Natural killer cell (primary cell): Measurements from ENCODE around the gene UST. TPM values are rescaled to one million over a fixed set of nuclear protein-coding genes. Genes with fewer than 3 reads are reported as not detected.

Experiments
- ATAC-seq, 3 donors: fragments of 150-1000 bp in 2 of 3; fragments of 200-7000 bp in 1 of 3; cut with Tn5 transposase; 1 replicate in 1 of 3; 2 replicates in 2 of 3; pipeline ENCODE4 v1.10.0; 2021; ENCODE audit warnings: mild to moderate bottlenecking in 2 of 3, moderate library complexity in 2 of 3
- DNase-seq, 2 donors: peaks; one replicate each; pipeline versions ENCODE4 v3.0.0 to v3.0.0-alpha.2; 2013 to 2021; ENCODE audit warnings: mixed read lengths in 1 of 2
- H3K27ac ChIP-seq: one replicate; pipeline ENCODE4 v1.5.1; 2013; ENCODE audit warnings: mild to moderate bottlenecking, low read length
- H3K27me3 ChIP-seq: one replicate; pipeline ENCODE4 v1.6.1; 2013; ENCODE audit warnings: low read length; ENCODE audit not compliant: control insufficient read depth, insufficient read depth
- H3K36me3 ChIP-seq: one replicate; pipeline ENCODE4 v1.6.1; 2013; ENCODE audit warnings: low read length; ENCODE audit not compliant: control insufficient read depth, insufficient read depth
- H3K4me1 ChIP-seq: one replicate; pipeline ENCODE4 v1.6.1; 2013; ENCODE audit warnings: low read length; ENCODE audit not compliant: control insufficient read depth, insufficient read depth
- H3K4me3 ChIP-seq: one replicate; pipeline ENCODE4 v1.5.1; 2013; ENCODE audit warnings: low read length
- H3K9me3 ChIP-seq: one replicate; pipeline ENCODE4 v1.6.1; 2013; ENCODE audit warnings: low read length; ENCODE audit not compliant: control insufficient read depth, insufficient read depth
- H3K27ac Mint-ChIP-seq, 2 donors: one replicate each; pipeline ENCODE4 v1.8.0; 2022; ENCODE audit warnings: mild to moderate bottlenecking in 2 of 2, mixed read lengths in 2 of 2, moderate library complexity in 1 of 2
- H3K27me3 Mint-ChIP-seq, 2 donors: one replicate each; pipeline ENCODE4 v1.8.0; 2022; ENCODE audit warnings: low read depth in 2 of 2, mixed read lengths in 2 of 2
- H3K36me3 Mint-ChIP-seq: one replicate; pipeline ENCODE4 v1.8.0; 2022; ENCODE audit warnings: mixed read lengths
- H3K4me1 Mint-ChIP-seq, 2 donors: one replicate each; pipeline ENCODE4 v1.8.0; 2022; ENCODE audit warnings: mixed read lengths in 2 of 2
- H3K4me3 Mint-ChIP-seq: one replicate; pipeline ENCODE4 v1.8.0; 2022; ENCODE audit warnings: mild to moderate bottlenecking, moderate library complexity, mixed read lengths
- H3K9me3 Mint-ChIP-seq, 2 donors: one replicate each; pipeline ENCODE4 v1.8.0; 2022; ENCODE audit warnings: mixed read lengths in 2 of 2
- WGBS: methylation state at CpG from one replicate; pipeline ENCODE4 v1.1.7; 2013; ENCODE audit warnings: missing lambda C conversion rate; ENCODE audit not compliant: insufficient coverage; 5-methylcytosine and 5-hydroxymethylcytosine counted together
- intact Hi-C: fragments of 100-400 bp; cut with micrococcal nuclease; formaldehyde crosslinking; loops from one replicate; pipeline ENCODE4 v1.14.2; 2022
- total RNA-seq, 4 donors: library from RNA; stranded (reverse); fragments of 120-200 nt in 1 of 4; gene quantifications; one replicate each; pipeline versions ENCODE4 v1.2.3 to v1.2.4, GENCODE V29; 2013 to 2022
- TF ChIP-seq, protein P1 (sequence below): fragments of 200-600 bp; IDR thresholded peaks from one replicate; pipeline ENCODE4 v1.8.0; 2022; ENCODE audit warnings: antibody characterized with exemption

Gene UST
- total RNA-seq, 3 donors from 2014 or later (not counting 1 experiment from before 2014, with no cell fraction given): 6.3 to 11.9 (median 10.6) TPM

- Mint-ChIP-seq H3K27me3 (no peaks in the 10 kb centered on the region), H3K4me3 (no peak overlapping the region), H3K27ac (no peak overlapping the region), H3K36me3 (no peaks in the 10 kb centered on the region), H3K4me1 (peaks cover 5 to 17% of the 10 kb centered on the region in 2 donors), H3K9me3 (no peaks in the 10 kb centered on the region)
- 100% methylated on average over 1 of the region's 1 CpG for WGBS
- no peaks in the 10 kb centered on the region for H3K4me1 ChIP-seq
- TF ChIP-seq, protein P1, sequence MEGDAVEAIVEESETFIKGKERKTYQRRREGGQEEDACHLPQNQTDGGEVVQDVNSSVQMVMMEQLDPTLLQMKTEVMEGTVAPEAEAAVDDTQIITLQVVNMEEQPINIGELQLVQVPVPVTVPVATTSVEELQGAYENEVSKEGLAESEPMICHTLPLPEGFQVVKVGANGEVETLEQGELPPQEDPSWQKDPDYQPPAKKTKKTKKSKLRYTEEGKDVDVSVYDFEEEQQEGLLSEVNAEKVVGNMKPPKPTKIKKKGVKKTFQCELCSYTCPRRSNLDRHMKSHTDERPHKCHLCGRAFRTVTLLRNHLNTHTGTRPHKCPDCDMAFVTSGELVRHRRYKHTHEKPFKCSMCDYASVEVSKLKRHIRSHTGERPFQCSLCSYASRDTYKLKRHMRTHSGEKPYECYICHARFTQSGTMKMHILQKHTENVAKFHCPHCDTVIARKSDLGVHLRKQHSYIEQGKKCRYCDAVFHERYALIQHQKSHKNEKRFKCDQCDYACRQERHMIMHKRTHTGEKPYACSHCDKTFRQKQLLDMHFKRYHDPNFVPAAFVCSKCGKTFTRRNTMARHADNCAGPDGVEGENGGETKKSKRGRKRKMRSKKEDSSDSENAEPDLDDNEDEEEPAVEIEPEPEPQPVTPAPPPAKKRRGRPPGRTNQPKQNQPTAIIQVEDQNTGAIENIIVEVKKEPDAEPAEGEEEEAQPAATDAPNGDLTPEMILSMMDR: no peak
- no peaks in the 10 kb centered on the region for H3K36me3 ChIP-seq
- intact Hi-C loops: no loop called here
- no peak for DNase-seq
- no peaks in the 10 kb centered on the region for H3K27me3 ChIP-seq
- H3K9me3 ChIP-seq: no peaks in the 10 kb centered on the region
- H3K27ac ChIP-seq: no peak overlapping the region
- ATAC-seq: no peak
- no peak overlapping the region for H3K4me3 ChIP-seq
Observed at GRCh38 chr6:148928811-148929210, 182.0 kb downstream of the UST start.

DNA sequence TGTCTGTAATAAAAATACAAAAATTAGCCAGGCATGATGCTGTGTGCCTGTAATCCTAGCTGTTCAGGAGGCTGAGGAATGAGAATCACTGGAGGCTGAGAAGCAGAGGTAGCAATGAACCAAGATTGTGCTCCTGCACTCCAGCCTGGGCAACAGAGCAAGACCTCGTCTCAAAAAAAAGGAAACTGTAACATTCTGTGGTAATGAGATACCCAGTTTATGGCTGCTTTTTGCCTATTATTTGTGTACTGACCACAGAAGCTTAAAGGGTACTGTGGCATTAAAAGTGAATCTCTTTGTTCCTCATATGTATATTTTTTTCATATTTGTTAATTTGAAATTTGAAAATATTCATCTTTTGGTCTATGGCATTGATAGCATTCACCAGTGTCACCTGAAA, 185.4 kb downstream of the UST start:
- H3K4me3 ChIP-seq: no peak overlapping the region
- no peaks in the 10 kb centered on the region for H3K27me3 ChIP-seq
- TF ChIP-seq, protein P1: no peak
- no peak for DNase-seq
- intact Hi-C loops: no loop called here
- H3K9me3 ChIP-seq: no peaks in the 10 kb centered on the region
- 39% methylated on average over 1 of the region's 1 CpG for WGBS
- H3K27ac ChIP-seq: no peak overlapping the region
- Mint-ChIP-seq H3K27ac (no peak overlapping the region), H3K4me1 (peaks cover 6% of the 10 kb centered on the region in 2 donors), H3K4me3 (no peak overlapping the region), H3K36me3 (no peaks in the 10 kb centered on the region), H3K27me3 (no peaks in the 10 kb centered on the region), H3K9me3 (no peaks in the 10 kb centered on the region)
- no peak for ATAC-seq
- H3K4me1 ChIP-seq: no peaks in the 10 kb centered on the region
- H3K36me3 ChIP-seq: no peaks in the 10 kb centered on the region

GRCh38 chr6:148932731-148933130, 185.9 kb downstream of the UST start:
- DNase-seq (no peak), ATAC-seq (no peak)
- H3K36me3 Mint-ChIP-seq: no peaks in the 10 kb centered on the region
- H3K9me3 Mint-ChIP-seq: no peaks in the 10 kb centered on the region
- H3K27me3 ChIP-seq: no peaks in the 10 kb centered on the region
- peaks cover 6% of the 10 kb centered on the region in 2 donors for H3K4me1 Mint-ChIP-seq
- WGBS: 97% methylated on average over 2 of the region's 4 CpGs
- no peak overlapping the region for H3K4me3 ChIP-seq
- intact Hi-C loops: no loop called here
- no peaks in the 10 kb centered on the region for H3K4me1 ChIP-seq
- H3K27ac Mint-ChIP-seq: no peak overlapping the region
- TF ChIP-seq, protein P1: no peak
- H3K4me3 Mint-ChIP-seq: no peak overlapping the region
- H3K36me3 ChIP-seq: no peaks in the 10 kb centered on the region
- no peaks in the 10 kb centered on the region for H3K27me3 Mint-ChIP-seq
- H3K9me3 ChIP-seq: no peaks in the 10 kb centered on the region
- no peak overlapping the region for H3K27ac ChIP-seq

GRCh38 chr6:148934539-148934938, 187.7 kb downstream of the UST start:
- peaks cover 6% of the 10 kb centered on the region in 2 donors for H3K4me1 Mint-ChIP-seq
- no peaks in the 10 kb centered on the region for H3K9me3 ChIP-seq
- H3K27ac Mint-ChIP-seq: no peak overlapping the region
- no peaks in the 10 kb centered on the region for H3K4me1 ChIP-seq
- H3K4me3 ChIP-seq: no peak overlapping the region
- no peak for DNase-seq
- H3K9me3 Mint-ChIP-seq: no peaks in the 10 kb centered on the region
- 70% methylated on average over 2 of the region's 4 CpGs for WGBS
- no peaks in the 10 kb centered on the region for H3K27me3 ChIP-seq
- no peaks in the 10 kb centered on the region for H3K36me3 Mint-ChIP-seq
- ATAC-seq: no peak
- H3K27me3 Mint-ChIP-seq: no peaks in the 10 kb centered on the region
- no peak overlapping the region for H3K27ac ChIP-seq
- no peak overlapping the region for H3K4me3 Mint-ChIP-seq
- H3K36me3 ChIP-seq: no peaks in the 10 kb centered on the region
- intact Hi-C loops: no loop called here
- TF ChIP-seq, protein P1: no peak
